Loucy (cell line): ENCODE data around the gene FLT3LG.

Experiments
- H2AFZ ChIP-seq: fragments of 200-600 bp; sonication (generic); 2 replicates; pipeline ENCODE4 v1.6.0; 2016; ENCODE audit warnings: antibody characterized with exemption, mild to moderate bottlenecking, low read length, moderate library complexity
- H3F3A ChIP-seq: fragments of 200-600 bp; 2 replicates; pipeline ENCODE4 v1.6.0; 2016; ENCODE audit warnings: antibody characterized with exemption, low read depth, mild to moderate bottlenecking
- H3K27me3 ChIP-seq: fragments of 200-600 bp; sonication (generic); 2 replicates; pipeline ENCODE4 v1.6.1; 2014; ENCODE audit warnings: low read length, mild to moderate bottlenecking; ENCODE audit not compliant: insufficient read depth, poor library complexity, severe bottlenecking
- H3K36me3 ChIP-seq: fragments of 200-600 bp; sonication (generic); 2 replicates; pipeline ENCODE4 v1.6.1; 2016; ENCODE audit warnings: low read length; ENCODE audit not compliant: insufficient read depth
- H3K4me1 ChIP-seq: fragments of 200-600 bp; sonication (generic); 2 replicates; pipeline ENCODE4 v1.5.1; 2014; ENCODE audit warnings: low read length, mild to moderate bottlenecking; ENCODE audit not compliant: insufficient read depth, poor library complexity, severe bottlenecking
- H3K4me2 ChIP-seq: fragments of 200-600 bp; sonication (generic); 2 replicates; pipeline ENCODE4 v1.6.0; 2014; ENCODE audit warnings: antibody characterized with exemption, low read length, low read depth, mild to moderate bottlenecking; ENCODE audit not compliant: poor library complexity, severe bottlenecking
- H3K4me3 ChIP-seq: fragments of 200-600 bp; sonication (generic); 2 replicates; pipeline ENCODE4 v1.5.1; 2014; ENCODE audit warnings: low read length, mild to moderate bottlenecking, mixed read lengths; ENCODE audit not compliant: poor library complexity, severe bottlenecking
- H3K79me2 ChIP-seq: fragments of 200-600 bp; sonication (generic); 2 replicates; pipeline ENCODE4 v1.6.1; 2014; ENCODE audit warnings: low read length; ENCODE audit not compliant: insufficient read depth
- H3K9ac ChIP-seq: fragments of 200-600 bp; sonication (generic); 2 replicates; pipeline ENCODE4 v1.6.0; 2014; ENCODE audit warnings: mild to moderate bottlenecking, low read depth, low read length, moderate library complexity; ENCODE audit not compliant: poor library complexity, severe bottlenecking
- H3K9me2 ChIP-seq: fragments of 200-600 bp; sonication (generic); replicated peaks from 2 replicates; pipeline ENCODE4 v1.6.1; 2016; ENCODE audit warnings: low read depth, low read length, mixed read lengths
- H3K9me3 ChIP-seq: fragments of 200-600 bp; sonication (generic); 2 replicates; pipeline ENCODE4 v1.6.1; 2014; ENCODE audit warnings: mild to moderate bottlenecking, antibody characterized with exemption, low read length, low read depth; ENCODE audit not compliant: insufficient read depth
- H4K20me1 ChIP-seq: fragments of 200-600 bp; sonication (generic); 2 replicates; pipeline ENCODE4 v1.6.0; 2014; ENCODE audit warnings: antibody characterized with exemption, low read length, mild to moderate bottlenecking; ENCODE audit not compliant: insufficient read depth, poor library complexity, severe bottlenecking
- EZH2phosphoT487 ChIP-seq: fragments of 200-600 bp; IDR thresholded peaks from 2 replicates; pipeline ENCODE4 v1.6.1; 2018; ENCODE audit warnings: antibody characterized with exemption, mild to moderate bottlenecking, moderate library complexity, borderline replicate concordance
- TF ChIP-seq, protein P1 (sequence below): fragments of 200-600 bp; sonication (generic); conservative IDR thresholded peaks from 2 replicates; pipeline ENCODE4 v1.5.1; 2014; ENCODE audit warnings: mild to moderate bottlenecking, antibody characterized with exemption, low read length

Gene FLT3LG

DNA sequence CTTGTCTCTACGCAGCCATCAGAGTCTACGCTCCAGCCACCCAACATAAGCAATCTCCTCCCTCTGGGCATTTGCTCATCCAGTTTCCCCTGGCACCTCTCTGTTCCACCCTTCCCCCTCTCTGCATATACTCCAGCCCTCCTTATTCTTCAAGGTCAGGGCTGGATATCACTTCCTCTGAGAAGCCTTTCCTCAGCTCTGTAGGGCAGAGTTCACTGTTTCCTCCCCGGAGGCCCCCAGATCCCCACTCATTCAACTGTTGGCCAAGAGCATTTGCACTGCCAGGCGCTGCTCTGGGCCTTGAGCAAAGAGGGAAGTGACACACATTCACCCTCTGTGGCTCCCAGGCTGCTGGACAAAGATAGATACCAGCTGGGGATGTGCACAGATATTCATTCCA is 41.8 kb downstream of the FLT3LG start:
- Histone ChIP-seq H3K79me2 (no peaks in the 10 kb centered on the region), H3K9me3 (no peaks in the 10 kb centered on the region), H3K4me2 (peak overlapping the region; percentile 3), H3K36me3 (no peaks in the 10 kb centered on the region), H3K9me2 (no peaks in the 10 kb centered on the region), H4K20me1 (no peaks in the 10 kb centered on the region), H3K27me3 (no peaks in the 10 kb centered on the region), H3K4me3 (no peak overlapping the region), H2AFZ (no peak overlapping the region), H3F3A (no peaks in the 10 kb centered on the region), H3K9ac (no peak overlapping the region), H3K4me1 (peaks cover 24% of the 10 kb centered on the region)
- no peak for TF ChIP-seq EZH2phosphoT487
- TF ChIP-seq, protein P1, sequence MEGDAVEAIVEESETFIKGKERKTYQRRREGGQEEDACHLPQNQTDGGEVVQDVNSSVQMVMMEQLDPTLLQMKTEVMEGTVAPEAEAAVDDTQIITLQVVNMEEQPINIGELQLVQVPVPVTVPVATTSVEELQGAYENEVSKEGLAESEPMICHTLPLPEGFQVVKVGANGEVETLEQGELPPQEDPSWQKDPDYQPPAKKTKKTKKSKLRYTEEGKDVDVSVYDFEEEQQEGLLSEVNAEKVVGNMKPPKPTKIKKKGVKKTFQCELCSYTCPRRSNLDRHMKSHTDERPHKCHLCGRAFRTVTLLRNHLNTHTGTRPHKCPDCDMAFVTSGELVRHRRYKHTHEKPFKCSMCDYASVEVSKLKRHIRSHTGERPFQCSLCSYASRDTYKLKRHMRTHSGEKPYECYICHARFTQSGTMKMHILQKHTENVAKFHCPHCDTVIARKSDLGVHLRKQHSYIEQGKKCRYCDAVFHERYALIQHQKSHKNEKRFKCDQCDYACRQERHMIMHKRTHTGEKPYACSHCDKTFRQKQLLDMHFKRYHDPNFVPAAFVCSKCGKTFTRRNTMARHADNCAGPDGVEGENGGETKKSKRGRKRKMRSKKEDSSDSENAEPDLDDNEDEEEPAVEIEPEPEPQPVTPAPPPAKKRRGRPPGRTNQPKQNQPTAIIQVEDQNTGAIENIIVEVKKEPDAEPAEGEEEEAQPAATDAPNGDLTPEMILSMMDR, result no peak

DNA sequence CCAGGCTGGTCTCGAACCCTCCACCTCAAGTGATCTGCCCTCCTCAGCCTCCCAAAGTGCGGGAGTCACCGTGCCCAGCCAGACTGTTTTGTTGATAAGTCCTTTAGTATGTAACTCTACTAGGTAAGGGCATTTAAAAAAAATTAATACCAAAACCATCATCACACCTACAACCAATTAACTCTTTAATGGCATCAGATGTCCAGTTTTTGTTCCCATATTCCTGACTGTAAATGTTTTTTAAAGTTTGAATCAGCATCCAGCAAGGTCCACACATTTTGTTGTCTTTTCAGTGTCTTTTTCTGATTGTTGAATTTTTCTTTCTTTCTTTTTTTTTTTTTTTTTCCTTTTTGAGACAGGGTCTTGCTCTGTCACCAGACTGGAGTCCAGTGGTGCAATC is 44.0 kb downstream of the FLT3LG start:
- H3K79me2 ChIP-seq, result no peaks in the 10 kb centered on the region
- no peaks in the 10 kb centered on the region for H3K9me2 ChIP-seq
- no peak overlapping the region for H3K4me2 ChIP-seq
- H4K20me1 ChIP-seq, result no peaks in the 10 kb centered on the region
- H3F3A ChIP-seq, result no peaks in the 10 kb centered on the region
- H3K4me3 ChIP-seq, result no peak overlapping the region
- peaks cover 7% of the 10 kb centered on the region for H3K4me1 ChIP-seq
- H2AFZ ChIP-seq, result no peak overlapping the region
- no peak overlapping the region for H3K9ac ChIP-seq
- H3K9me3 ChIP-seq, result no peaks in the 10 kb centered on the region
- TF ChIP-seq, protein P1, result no peak
- TF ChIP-seq EZH2phosphoT487, result no peak
- no peaks in the 10 kb centered on the region for H3K36me3 ChIP-seq
- H3K27me3 ChIP-seq, result no peaks in the 10 kb centered on the region

DNA sequence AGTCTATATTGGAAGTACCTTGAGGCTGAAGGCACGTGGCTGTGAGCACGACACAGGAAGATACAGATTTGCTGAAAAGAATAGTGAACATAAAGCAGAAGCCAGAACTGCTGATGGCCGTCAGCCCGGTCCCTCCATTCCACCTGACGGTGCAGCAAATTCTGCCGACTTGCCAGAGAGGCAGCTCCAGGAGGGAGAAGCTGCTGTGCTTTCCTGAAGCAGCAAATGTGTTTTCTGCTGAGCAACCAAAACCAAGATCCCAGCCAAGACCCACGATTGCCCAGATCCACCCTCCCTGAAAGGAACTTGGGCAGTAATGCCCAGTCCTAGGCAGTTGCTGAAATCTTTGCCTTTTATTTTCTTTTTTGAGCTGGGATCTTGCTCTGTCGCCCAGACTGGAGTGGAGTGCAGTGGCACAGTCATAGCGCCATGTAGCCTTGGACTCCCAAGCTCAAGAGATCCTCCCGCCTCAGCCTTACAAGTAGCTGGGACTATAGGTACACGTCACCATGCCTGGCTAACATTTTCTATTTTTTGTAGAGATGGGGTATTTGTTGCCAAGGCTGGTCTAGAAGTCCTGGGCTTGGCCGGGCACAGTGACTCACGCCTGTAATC is 46.8 kb downstream of the FLT3LG start:
- Histone ChIP-seq H3K9me3 (no peaks in the 10 kb centered on the region), H3F3A (no peaks in the 10 kb centered on the region), H3K27me3 (no peaks in the 10 kb centered on the region), H4K20me1 (no peaks in the 10 kb centered on the region), H2AFZ (no peak overlapping the region), H3K9ac (no peak overlapping the region), H3K4me1 (no peaks in the 10 kb centered on the region), H3K4me2 (no peak overlapping the region), H3K79me2 (no peaks in the 10 kb centered on the region), H3K4me3 (no peak overlapping the region), H3K36me3 (no peaks in the 10 kb centered on the region), H3K9me2 (no peaks in the 10 kb centered on the region)
- no peak for TF ChIP-seq EZH2phosphoT487
- TF ChIP-seq, protein P1, result no peak
